Cardiac muscle cell (in vitro differentiated cells and primary cell): ENCODE measurements around the gene TTC1. TPM values are rescaled to one million over a fixed set of nuclear protein-coding genes. Genes with fewer than 3 reads are reported as not detected.
A peak's percentile ranks its signal among the peaks of the same experiment; 100 is the strongest.

ENCODE experiments used
- DNase-seq, 2 donors: peaks; one replicate each; pipeline versions ENCODE4 v3.0.0 to v3.0.0-alpha.2; 2010 to 2017; ENCODE audit warnings: low read depth in 1 of 2, low spot score in 1 of 2
- H3K27ac ChIP-seq: fragments of 200-600 bp; sonication (generic); 2 replicates; pipeline ENCODE4 v1.5.1; 2016
- H3K27me3 ChIP-seq: fragments of 200-600 bp; sonication (generic); 2 replicates; pipeline ENCODE4 v1.6.0; 2016; ENCODE audit warnings: control low read depth
- H3K36me3 ChIP-seq: fragments of 200-600 bp; sonication (generic); 2 replicates; pipeline ENCODE4 v1.5.1; 2016; ENCODE audit warnings: control low read depth
- H3K4me1 ChIP-seq: fragments of 200-600 bp; sonication (generic); 2 replicates; pipeline ENCODE4 v1.8.1; 2017; ENCODE audit warnings: low read depth, mild to moderate bottlenecking, mixed run types
- H3K4me3 ChIP-seq: fragments of 200-600 bp; sonication (generic); 2 replicates; pipeline ENCODE4 v1.5.1; 2016; ENCODE audit warnings: mild to moderate bottlenecking
- H3K9me3 ChIP-seq: fragments of 200-600 bp; sonication (generic); 2 replicates; pipeline ENCODE4 v1.5.1; 2017; ENCODE audit warnings: low read depth, mild to moderate bottlenecking, control low read depth
- polyA plus RNA-seq: library from polyadenylated mRNA; unstranded; fragments of >200 nt; fragmentation: Nextera tagmentation; extraction: Ambion mirVana; gene quantifications from 2 replicates; pipeline ENCODE4 v1.2.1, GENCODE V29; 2016
- total RNA-seq: library from RNA; depleted of rRNA; stranded (reverse); fragments of >200 nt; gene quantifications from 2 replicates; pipeline ENCODE4 v1.2.3, GENCODE V29; 2016
- TF ChIP-seq, protein P1 (sequence below): IDR thresholded peaks from 2 replicates; pipeline ENCODE4 v1.5.1; 2012; ENCODE audit warnings: low read depth, mild to moderate bottlenecking, low read length

Gene TTC1
- total and polyA plus RNA-seq, 2 experiments from 2014 or later = 28.1 to 54.6 TPM

DNA sequence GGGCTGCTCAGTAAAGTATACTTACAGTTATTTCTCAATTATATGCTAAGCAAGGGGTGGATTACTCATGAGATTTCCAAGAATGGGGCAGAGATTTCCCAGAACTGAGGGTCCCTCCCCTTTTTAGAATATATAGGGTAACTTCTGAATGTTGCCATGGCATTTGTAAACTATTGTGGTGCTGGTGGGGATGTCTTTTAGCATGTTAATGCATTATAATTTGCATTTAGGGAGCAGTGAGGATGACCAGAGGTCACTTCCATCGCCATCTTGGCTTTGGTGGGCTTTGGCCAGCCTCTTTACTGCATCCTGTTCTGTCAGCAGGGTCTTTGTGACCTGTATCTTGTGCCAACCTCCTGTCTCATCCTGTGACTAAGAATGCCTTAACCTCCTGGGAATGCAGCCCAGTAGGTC lies 35.5 kb downstream of the TTC1 start:
- Histone ChIP-seq H3K9me3 (no peaks in the 10 kb centered on the region), H3K4me1 (no peaks in the 10 kb centered on the region), H3K27ac (no peak overlapping the region), H3K27me3 (no peaks in the 10 kb centered on the region), H3K36me3 (peaks cover 7% of the 10 kb centered on the region), H3K4me3 (no peak overlapping the region)
- no peak for DNase-seq
- TF ChIP-seq, protein P1, sequence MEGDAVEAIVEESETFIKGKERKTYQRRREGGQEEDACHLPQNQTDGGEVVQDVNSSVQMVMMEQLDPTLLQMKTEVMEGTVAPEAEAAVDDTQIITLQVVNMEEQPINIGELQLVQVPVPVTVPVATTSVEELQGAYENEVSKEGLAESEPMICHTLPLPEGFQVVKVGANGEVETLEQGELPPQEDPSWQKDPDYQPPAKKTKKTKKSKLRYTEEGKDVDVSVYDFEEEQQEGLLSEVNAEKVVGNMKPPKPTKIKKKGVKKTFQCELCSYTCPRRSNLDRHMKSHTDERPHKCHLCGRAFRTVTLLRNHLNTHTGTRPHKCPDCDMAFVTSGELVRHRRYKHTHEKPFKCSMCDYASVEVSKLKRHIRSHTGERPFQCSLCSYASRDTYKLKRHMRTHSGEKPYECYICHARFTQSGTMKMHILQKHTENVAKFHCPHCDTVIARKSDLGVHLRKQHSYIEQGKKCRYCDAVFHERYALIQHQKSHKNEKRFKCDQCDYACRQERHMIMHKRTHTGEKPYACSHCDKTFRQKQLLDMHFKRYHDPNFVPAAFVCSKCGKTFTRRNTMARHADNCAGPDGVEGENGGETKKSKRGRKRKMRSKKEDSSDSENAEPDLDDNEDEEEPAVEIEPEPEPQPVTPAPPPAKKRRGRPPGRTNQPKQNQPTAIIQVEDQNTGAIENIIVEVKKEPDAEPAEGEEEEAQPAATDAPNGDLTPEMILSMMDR = no peak

DNA sequence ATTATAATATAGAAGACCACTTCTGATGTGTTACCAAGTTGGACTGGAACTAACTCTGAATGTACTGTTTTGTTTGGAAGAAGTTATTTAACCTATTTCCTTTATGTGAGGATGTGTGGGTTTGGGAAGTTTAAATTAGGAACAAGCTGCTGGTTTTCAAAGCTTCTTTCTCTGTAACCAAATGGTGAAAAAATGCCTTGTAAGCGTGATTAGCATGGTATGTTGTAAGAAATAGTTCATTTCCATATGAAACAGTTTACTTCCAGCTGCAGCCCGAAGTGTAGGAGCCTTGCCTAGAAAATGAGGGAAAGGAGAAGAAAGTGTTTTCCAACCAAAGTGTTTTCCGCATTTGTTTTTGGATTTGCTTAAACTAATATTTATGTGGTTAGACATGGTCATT lies 36.0 kb downstream of the TTC1 start:
- no peak overlapping the region for H3K27ac ChIP-seq
- H3K36me3 ChIP-seq = peaks cover 12% of the 10 kb centered on the region
- no peak overlapping the region for H3K4me3 ChIP-seq
- TF ChIP-seq, protein P1 = no peak
- H3K4me1 ChIP-seq = no peaks in the 10 kb centered on the region
- H3K27me3 ChIP-seq = no peaks in the 10 kb centered on the region
- DNase-seq = no peak
- H3K9me3 ChIP-seq = no peaks in the 10 kb centered on the region

DNA sequence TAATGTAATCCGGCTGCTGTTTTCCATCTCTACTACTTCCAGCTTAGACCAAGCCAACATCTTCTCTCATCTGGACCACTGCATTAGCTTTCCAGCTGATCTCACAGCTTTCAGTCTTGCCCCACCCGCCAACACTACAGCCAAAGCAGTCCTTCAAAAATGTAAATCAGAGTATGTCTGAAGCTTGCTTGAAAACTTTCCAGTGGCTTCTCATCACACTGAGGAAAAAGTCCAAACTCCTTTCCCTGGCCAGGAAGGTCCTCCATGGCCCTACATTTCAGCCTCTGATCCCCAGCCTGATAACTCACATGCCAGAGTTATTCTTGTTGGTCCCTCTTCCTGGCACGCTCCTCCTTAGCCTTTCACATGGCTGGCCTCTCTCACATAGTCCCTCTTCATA lies 38.5 kb downstream of the TTC1 start:
- no peaks in the 10 kb centered on the region for H3K4me1 ChIP-seq
- no peak overlapping the region for H3K4me3 ChIP-seq
- H3K27ac ChIP-seq = no peak overlapping the region
- H3K9me3 ChIP-seq = no peaks in the 10 kb centered on the region
- no peak for DNase-seq
- no peaks in the 10 kb centered on the region for H3K27me3 ChIP-seq
- H3K36me3 ChIP-seq = peaks cover 25% of the 10 kb centered on the region
- TF ChIP-seq, protein P1 = no peak

DNA sequence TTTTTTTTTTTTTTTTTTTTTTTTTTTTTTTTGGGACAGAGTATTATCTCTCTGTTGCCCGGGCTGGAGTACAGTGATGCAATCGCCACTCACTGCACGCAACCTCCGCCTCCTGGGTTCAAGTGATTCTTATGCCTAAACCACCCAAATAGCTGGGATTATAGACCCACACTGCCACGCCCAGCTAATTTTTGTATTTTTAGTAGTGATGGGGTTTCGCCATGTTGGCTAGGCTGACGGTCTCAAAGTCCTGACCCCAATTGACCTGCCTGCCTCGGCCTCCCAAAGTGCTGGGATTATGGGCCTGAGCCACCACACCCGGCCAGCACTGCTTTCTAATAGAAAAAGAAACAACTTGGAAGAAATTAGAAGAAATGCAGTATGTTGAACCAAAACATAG lies 39.2 kb downstream of the TTC1 start:
- Histone ChIP-seq H3K4me1 (no peaks in the 10 kb centered on the region), H3K9me3 (no peaks in the 10 kb centered on the region), H3K27me3 (no peaks in the 10 kb centered on the region), H3K27ac (no peak overlapping the region), H3K36me3 (peaks cover 25% of the 10 kb centered on the region), H3K4me3 (no peak overlapping the region)
- TF ChIP-seq, protein P1 = no peak
- DNase-seq = peak in 1 of 2 donors; percentile 42

DNA sequence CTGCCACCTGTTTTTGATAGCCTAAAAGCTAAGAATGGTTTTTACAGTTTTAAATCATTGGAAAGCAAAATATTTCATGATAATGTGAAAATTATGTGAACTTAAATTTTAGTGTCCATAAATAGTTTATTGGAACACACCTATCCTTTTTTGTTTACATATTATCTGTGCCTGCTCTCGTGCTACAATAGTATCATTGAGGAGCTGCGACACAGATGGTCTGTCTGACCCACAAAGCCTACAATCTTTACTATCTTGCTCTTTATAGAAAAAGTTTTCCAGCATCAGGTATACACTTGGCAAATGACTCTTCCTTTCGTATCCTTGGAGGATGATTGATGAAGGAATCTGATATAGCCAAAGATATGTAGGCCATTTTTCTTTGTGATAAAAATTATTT lies 40.2 kb downstream of the TTC1 start:
- TF ChIP-seq, protein P1 = no peak
- no peaks in the 10 kb centered on the region for H3K9me3 ChIP-seq
- H3K36me3 ChIP-seq = peaks cover 25% of the 10 kb centered on the region
- H3K4me3 ChIP-seq = no peak overlapping the region
- H3K27me3 ChIP-seq = no peaks in the 10 kb centered on the region
- no peak overlapping the region for H3K27ac ChIP-seq
- no peaks in the 10 kb centered on the region for H3K4me1 ChIP-seq
- no peak for DNase-seq

DNA sequence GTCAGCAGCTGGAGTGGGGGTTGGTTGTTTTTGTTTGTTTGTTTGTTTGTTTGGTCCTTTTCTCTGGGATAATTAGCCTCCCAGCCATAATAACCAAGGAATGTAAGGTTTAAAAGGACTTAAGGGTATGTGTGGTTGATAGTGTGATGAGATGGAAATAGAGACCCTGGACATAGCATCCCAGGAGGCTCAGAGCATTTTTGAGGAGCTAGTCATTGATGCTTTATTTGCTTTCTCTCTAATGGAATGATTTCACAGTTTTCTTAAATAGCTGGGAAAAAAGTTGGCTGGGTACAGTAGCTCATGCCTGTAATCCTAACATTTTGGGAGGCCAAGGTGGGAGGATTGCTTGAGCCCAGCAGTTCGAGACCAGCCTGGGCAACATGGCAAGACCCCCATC lies 45.1 kb downstream of the TTC1 start:
- no peak for DNase-seq
- Histone ChIP-seq H3K4me1 (no peaks in the 10 kb centered on the region), H3K36me3 (peaks cover 27% of the 10 kb centered on the region), H3K27ac (no peak overlapping the region), H3K27me3 (no peaks in the 10 kb centered on the region), H3K9me3 (no peaks in the 10 kb centered on the region), H3K4me3 (no peak overlapping the region)
- TF ChIP-seq, protein P1 = no peak
